ENCODE results near the gene TTC13. TPM values are rescaled to one million over a fixed set of nuclear protein-coding genes. Genes with fewer than 3 reads are reported as not detected.

Gene TTC13, protein sequence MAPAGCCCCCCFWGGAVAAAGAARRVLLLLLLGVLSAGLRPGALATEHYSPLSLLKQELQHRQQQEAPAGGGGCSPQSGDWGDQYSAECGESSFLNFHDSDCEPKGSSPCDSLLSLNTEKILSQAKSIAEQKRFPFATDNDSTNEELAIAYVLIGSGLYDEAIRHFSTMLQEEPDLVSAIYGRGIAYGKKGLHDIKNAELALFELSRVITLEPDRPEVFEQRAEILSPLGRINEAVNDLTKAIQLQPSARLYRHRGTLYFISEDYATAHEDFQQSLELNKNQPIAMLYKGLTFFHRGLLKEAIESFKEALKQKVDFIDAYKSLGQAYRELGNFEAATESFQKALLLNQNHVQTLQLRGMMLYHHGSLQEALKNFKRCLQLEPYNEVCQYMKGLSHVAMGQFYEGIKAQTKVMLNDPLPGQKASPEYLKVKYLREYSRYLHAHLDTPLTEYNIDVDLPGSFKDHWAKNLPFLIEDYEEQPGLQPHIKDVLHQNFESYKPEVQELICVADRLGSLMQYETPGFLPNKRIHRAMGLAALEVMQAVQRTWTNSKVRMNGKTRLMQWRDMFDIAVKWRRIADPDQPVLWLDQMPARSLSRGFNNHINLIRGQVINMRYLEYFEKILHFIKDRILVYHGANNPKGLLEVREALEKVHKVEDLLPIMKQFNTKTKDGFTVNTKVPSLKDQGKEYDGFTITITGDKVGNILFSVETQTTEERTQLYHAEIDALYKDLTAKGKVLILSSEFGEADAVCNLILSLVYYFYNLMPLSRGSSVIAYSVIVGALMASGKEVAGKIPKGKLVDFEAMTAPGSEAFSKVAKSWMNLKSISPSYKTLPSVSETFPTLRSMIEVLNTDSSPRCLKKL
- total RNA-seq, result 62.9 TPM

GRCh38 chr1:230978491-230979388, at the start of gene TTC13, which contains the start of gene ARV1:
TTC13 (minus strand) TSS chr1:230978861; CDS start chr1:230978830, 31 bp downstream.
ARV1 (plus strand) TSS chr1:230979094; CDS start chr1:230979106, 12 bp downstream.

GRCh38 chr1:230867903-230868735, 110.5 kb downstream of the TTC13 start, which contains the start of gene C1orf198:
C1orf198 (minus strand) TSS chr1:230868521; CDS start chr1:230868512, 9 bp downstream.

Small RNAs within 50 kb of the gene (small RNA-seq; reads per million reads assigned to genes)
- not detected for gene RN7SL837P (ENCODE audit: low replicate concordance)

Other genes with a start within 250 kb of the TTC13 start
- not detected for gene CAPN9, start 231.5 kb downstream of the TTC13 start, total RNA-seq
- 23.8 TPM for gene C1orf198, start 110.3 kb downstream of the TTC13 start, total RNA-seq
- gene ARV1, start 233 bp upstream of the TTC13 start, total RNA-seq, result 12.8 TPM
- 4.1 TPM for gene FAM89A, start 61.4 kb upstream of the TTC13 start, total RNA-seq
- 61.7 TPM for gene TRIM67, start 183.2 kb upstream of the TTC13 start, total RNA-seq

Measured in parietal lobe (tissue), 2 donors.